ENCODE measurements around the gene FAM111B.
A peak's percentile ranks its signal among the peaks of the same experiment; 100 is the strongest.

- no peak for TF ChIP-seq EZH2 (IDR thresholded peaks at IDR 0.05; ENCODE audit: low read length, unreplicated experiment)
- TF ChIP-seq, protein P1, sequence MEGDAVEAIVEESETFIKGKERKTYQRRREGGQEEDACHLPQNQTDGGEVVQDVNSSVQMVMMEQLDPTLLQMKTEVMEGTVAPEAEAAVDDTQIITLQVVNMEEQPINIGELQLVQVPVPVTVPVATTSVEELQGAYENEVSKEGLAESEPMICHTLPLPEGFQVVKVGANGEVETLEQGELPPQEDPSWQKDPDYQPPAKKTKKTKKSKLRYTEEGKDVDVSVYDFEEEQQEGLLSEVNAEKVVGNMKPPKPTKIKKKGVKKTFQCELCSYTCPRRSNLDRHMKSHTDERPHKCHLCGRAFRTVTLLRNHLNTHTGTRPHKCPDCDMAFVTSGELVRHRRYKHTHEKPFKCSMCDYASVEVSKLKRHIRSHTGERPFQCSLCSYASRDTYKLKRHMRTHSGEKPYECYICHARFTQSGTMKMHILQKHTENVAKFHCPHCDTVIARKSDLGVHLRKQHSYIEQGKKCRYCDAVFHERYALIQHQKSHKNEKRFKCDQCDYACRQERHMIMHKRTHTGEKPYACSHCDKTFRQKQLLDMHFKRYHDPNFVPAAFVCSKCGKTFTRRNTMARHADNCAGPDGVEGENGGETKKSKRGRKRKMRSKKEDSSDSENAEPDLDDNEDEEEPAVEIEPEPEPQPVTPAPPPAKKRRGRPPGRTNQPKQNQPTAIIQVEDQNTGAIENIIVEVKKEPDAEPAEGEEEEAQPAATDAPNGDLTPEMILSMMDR (conservative IDR thresholded peaks at IDR 0.05; ENCODE audit: low read depth, low read length), result peak; percentile 84
These were observed 64.7 kb downstream of the FAM111B start, which contains the start of gene DTX4 for GRCh38 chr11:59171508-59172322.
